Epithelial cell of esophagus (primary cell): ENCODE data around the gene CNIH2.

Experiments used
- DNase-seq: peaks from one replicate; pipeline ENCODE4 v3.0.0; 2010; ENCODE audit warnings: low read depth
- H3K4me3 ChIP-seq: 2 replicates; pipeline ENCODE4 v1.5.1; 2011; ENCODE audit warnings: mild to moderate bottlenecking, low read length, control low read depth
- CTCF ChIP-seq: IDR thresholded peaks from 2 replicates; pipeline ENCODE4 v1.5.1; 2011; ENCODE audit warnings: low read depth, mild to moderate bottlenecking, low read length, control low read depth, inconsistent platforms; ENCODE audit not compliant: insufficient read depth; ENCODE audit errors: missing control alignments

The CNIH2 gene

GRCh38 chr11:66277471-66278362 lies at the start of gene CNIH2:
Gene CNIH2 (plus strand): TSS chr11:66278175. CDS start chr11:66278457, 282 bp downstream.
- TF ChIP-seq CTCF = no peak
- no peak within 1 kb of the TSS for H3K4me3 ChIP-seq
- DNase-seq = no peak

GRCh38 chr11:66228521-66228920 lies 49.5 kb upstream of the CNIH2 start:
- no peak overlapping the region for H3K4me3 ChIP-seq
- peak; percentile 15 for DNase-seq
- no peak for TF ChIP-seq CTCF

GRCh38 chr11:66230156-66230555 lies 47.8 kb upstream of the CNIH2 start:
- no peak for TF ChIP-seq CTCF
- DNase-seq = no peak
- no peak overlapping the region for H3K4me3 ChIP-seq

- TF ChIP-seq CTCF = no peak
- no peak for DNase-seq
These were observed 47.0 kb upstream of the CNIH2 start for GRCh38 chr11:66230978-66231377.

GRCh38 chr11:66231561-66231960 lies 46.4 kb upstream of the CNIH2 start:
- H3K4me3 ChIP-seq = no peak overlapping the region
- TF ChIP-seq CTCF = no peak
- DNase-seq = no peak

More at GRCh38 chr11:66230978-66231377, 47.0 kb upstream of the CNIH2 start:
- H3K4me3 ChIP-seq = no peak overlapping the region

GRCh38 chr11:66232769-66233168 lies 45.2 kb upstream of the CNIH2 start:
- H3K4me3 ChIP-seq = no peak overlapping the region
- DNase-seq = no peak
- TF ChIP-seq CTCF = no peak

- no peak for TF ChIP-seq CTCF
- DNase-seq = no peak
- no peak overlapping the region for H3K4me3 ChIP-seq
These were observed 44.7 kb upstream of the CNIH2 start for GRCh38 chr11:66233301-66233700.
